GM12878 (cell line): Measurements from ENCODE around the gene PRR15. TPM values are rescaled to one million over a fixed set of nuclear protein-coding genes. Genes with fewer than 3 reads are reported as not detected.

Experiments used
- BCL11A ChIP-seq: IDR thresholded peaks from 2 replicates; pipeline ENCODE4 v1.6.1; 2011; ENCODE audit warnings: low read depth, low read length
- CBX5 ChIP-seq: sonication (generic); IDR thresholded peaks from 2 replicates; pipeline ENCODE4 v1.6.1; 2016; ENCODE audit warnings: low read depth, moderate library complexity, mild to moderate bottlenecking, inconsistent platforms
- JUND ChIP-seq: IDR thresholded peaks from 2 replicates; pipeline ENCODE4 v1.6.1; 2012; ENCODE audit warnings: low read depth, mild to moderate bottlenecking, low read length, improper control_type of control experiment, moderate library complexity
- MYC ChIP-seq: IDR thresholded peaks from 2 replicates; pipeline ENCODE4 v1.6.1; 2011; ENCODE audit warnings: mild to moderate bottlenecking, low read length, moderate library complexity, inconsistent platforms; ENCODE audit not compliant: insufficient read depth, insufficient replicate concordance, insufficient read length, severe bottlenecking
- NFXL1 ChIP-seq: fragments of 450-650 bp; IDR thresholded peaks from 2 replicates; pipeline ENCODE4 v1.6.1; 2017; ENCODE audit warnings: antibody characterized with exemption, mild to moderate bottlenecking, borderline replicate concordance
- NFYA ChIP-seq: IDR thresholded peaks from 2 replicates; pipeline ENCODE4 v1.6.1; 2011; ENCODE audit warnings: low read depth, mild to moderate bottlenecking, low read length, improper control_type of control experiment, borderline replicate concordance
- NR2C1 ChIP-seq: fragments of 450-650 bp; IDR thresholded peaks from 2 replicates; pipeline ENCODE4 v1.6.1; 2017; ENCODE audit warnings: antibody characterized with exemption, mild to moderate bottlenecking, moderate library complexity
- SMAD5 ChIP-seq: IDR thresholded peaks from 2 replicates; pipeline ENCODE4 v1.6.1; 2016; ENCODE audit warnings: antibody characterized with exemption, low read depth
- SMARCA5 ChIP-seq: fragments of 450-650 bp; IDR thresholded peaks from 2 replicates; pipeline ENCODE4 v1.6.1; 2017; ENCODE audit warnings: mild to moderate bottlenecking
- polyA plus RNA-seq, 11 experiments: library from polyadenylated mRNA; depleted of rRNA in 4 of 11; unstranded in 6 of 11; stranded (reverse) in 5 of 11; fragments of >200 nt; fragmentation: Nextera tagmentation in 4 of 11; fragmentation: Illumina TruSeq in 1 of 11; extraction: Ambion mirVana in 4 of 11; extraction: Trizol in 1 of 11; gene quantifications; 1 replicate in 1 of 11; 2 replicates in 10 of 11; pipeline versions ENCODE4 v1.2.1 to v1.2.3, GENCODE V29; 2011 to 2016; ENCODE audit warnings: inconsistent platforms in 2 of 11, missing spikeins in 2 of 11, low read depth in 1 of 11
- total RNA-seq, 4 experiments: library from RNA; depleted of rRNA in 3 of 4; stranded (reverse); fragments of >200 nt in 3 of 4; fragmentation: Illumina TruSeq in 1 of 4; extraction: Trizol in 1 of 4; gene quantifications; 2 replicates each; pipeline versions ENCODE4 v1.2.1 to v1.2.3, GENCODE V29; 2013 to 2021
- TF ChIP-seq, protein P1 (sequence below): IDR thresholded peaks from 2 replicates; pipeline ENCODE4 v1.6.1; 2012; ENCODE audit warnings: mild to moderate bottlenecking, low read depth, low read length
- TF ChIP-seq, protein P2 (sequence below): fragments of 150-350 bp; IDR thresholded peaks from 2 replicates; pipeline ENCODE4 v1.6.1; 2014; ENCODE audit warnings: mild to moderate bottlenecking, low read depth, low read length

The PRR15 gene
- total and polyA plus RNA-seq, 10 of the 15 experiments (the other 5 are each of a cell fraction or from before 2014, with no cell fraction given), result not detected

DNA sequence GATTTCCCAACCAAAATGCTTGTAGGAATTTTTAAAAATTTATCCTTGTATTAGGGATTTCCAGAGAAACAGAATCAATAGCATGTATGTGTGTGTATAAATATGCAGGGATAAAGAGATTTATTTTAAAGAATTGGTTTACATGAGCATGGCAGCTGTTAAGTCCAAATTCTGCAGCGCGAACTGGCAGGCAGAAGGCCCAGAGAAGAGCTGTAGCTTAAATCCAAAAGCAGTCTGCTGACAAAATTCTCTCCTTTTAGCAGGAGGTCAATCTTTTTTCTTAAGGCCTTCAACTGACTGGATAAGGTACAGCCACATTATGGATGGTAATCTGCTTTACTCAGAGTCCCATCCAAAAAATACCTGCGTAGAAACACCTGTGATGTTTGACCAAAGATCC lies 42.0 kb downstream of the PRR15 start (continued):
- TF ChIP-seq MYC (no peak), NFYA (no peak), NFXL1 (no peak), SMARCA5 (no peak), CBX5 (no peak), JUND (no peak), SMAD5 (no peak), NR2C1 (no peak), BCL11A (no peak)
- TF ChIP-seq, protein P1, sequence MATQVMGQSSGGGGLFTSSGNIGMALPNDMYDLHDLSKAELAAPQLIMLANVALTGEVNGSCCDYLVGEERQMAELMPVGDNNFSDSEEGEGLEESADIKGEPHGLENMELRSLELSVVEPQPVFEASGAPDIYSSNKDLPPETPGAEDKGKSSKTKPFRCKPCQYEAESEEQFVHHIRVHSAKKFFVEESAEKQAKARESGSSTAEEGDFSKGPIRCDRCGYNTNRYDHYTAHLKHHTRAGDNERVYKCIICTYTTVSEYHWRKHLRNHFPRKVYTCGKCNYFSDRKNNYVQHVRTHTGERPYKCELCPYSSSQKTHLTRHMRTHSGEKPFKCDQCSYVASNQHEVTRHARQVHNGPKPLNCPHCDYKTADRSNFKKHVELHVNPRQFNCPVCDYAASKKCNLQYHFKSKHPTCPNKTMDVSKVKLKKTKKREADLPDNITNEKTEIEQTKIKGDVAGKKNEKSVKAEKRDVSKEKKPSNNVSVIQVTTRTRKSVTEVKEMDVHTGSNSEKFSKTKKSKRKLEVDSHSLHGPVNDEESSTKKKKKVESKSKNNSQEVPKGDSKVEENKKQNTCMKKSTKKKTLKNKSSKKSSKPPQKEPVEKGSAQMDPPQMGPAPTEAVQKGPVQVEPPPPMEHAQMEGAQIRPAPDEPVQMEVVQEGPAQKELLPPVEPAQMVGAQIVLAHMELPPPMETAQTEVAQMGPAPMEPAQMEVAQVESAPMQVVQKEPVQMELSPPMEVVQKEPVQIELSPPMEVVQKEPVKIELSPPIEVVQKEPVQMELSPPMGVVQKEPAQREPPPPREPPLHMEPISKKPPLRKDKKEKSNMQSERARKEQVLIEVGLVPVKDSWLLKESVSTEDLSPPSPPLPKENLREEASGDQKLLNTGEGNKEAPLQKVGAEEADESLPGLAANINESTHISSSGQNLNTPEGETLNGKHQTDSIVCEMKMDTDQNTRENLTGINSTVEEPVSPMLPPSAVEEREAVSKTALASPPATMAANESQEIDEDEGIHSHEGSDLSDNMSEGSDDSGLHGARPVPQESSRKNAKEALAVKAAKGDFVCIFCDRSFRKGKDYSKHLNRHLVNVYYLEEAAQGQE, result no peak
- TF ChIP-seq, protein P2, sequence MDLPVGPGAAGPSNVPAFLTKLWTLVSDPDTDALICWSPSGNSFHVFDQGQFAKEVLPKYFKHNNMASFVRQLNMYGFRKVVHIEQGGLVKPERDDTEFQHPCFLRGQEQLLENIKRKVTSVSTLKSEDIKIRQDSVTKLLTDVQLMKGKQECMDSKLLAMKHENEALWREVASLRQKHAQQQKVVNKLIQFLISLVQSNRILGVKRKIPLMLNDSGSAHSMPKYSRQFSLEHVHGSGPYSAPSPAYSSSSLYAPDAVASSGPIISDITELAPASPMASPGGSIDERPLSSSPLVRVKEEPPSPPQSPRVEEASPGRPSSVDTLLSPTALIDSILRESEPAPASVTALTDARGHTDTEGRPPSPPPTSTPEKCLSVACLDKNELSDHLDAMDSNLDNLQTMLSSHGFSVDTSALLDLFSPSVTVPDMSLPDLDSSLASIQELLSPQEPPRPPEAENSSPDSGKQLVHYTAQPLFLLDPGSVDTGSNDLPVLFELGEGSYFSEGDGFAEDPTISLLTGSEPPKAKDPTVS, result no peak
